Measurements from ENCODE around the gene BRINP2.

BRINP2 gene

GRCh38 chr1:177165069-177165439, 5.7 kb upstream of the BRINP2 start:
- no peak for DNase-seq

- no peak for DNase-seq
Measured at GRCh38 chr1:177171536-177172123, 872 bp downstream of the BRINP2 start.

GRCh38 chr1:177172272-177172671, 1.5 kb downstream of the BRINP2 start:
- DNase-seq, result no peak

- no peak for DNase-seq
Measured at GRCh38 chr1:177172866-177173265, 2.1 kb downstream of the BRINP2 start.

GRCh38 chr1:177173976-177174375, 3.2 kb downstream of the BRINP2 start:
- no peak for DNase-seq

GRCh38 chr1:177174921-177175634, 4.3 kb downstream of the BRINP2 start:
- DNase-seq, result no peak

GRCh38 chr1:177181280-177181630, 10.5 kb downstream of the BRINP2 start:
- no peak for DNase-seq

GRCh38 chr1:177181631-177182291, 11.0 kb downstream of the BRINP2 start:
- peak; percentile 75 for DNase-seq

- DNase-seq, result no peak
Measured at GRCh38 chr1:177183836-177184235, 13.1 kb downstream of the BRINP2 start.

- DNase-seq, result no peak
Measured at GRCh38 chr1:177185209-177185608, 14.5 kb downstream of the BRINP2 start.

GRCh38 chr1:177186639-177187038, 15.9 kb downstream of the BRINP2 start:
- DNase-seq, result no peak

GRCh38 chr1:177190308-177190970, 19.7 kb downstream of the BRINP2 start:
- DNase-seq, result no peak

GRCh38 chr1:177198243-177198642, 27.5 kb downstream of the BRINP2 start:
- no peak for DNase-seq

- DNase-seq, result no peak
Measured at GRCh38 chr1:177200290-177200689, 29.5 kb downstream of the BRINP2 start.

- DNase-seq, result no peak
Measured at GRCh38 chr1:177206831-177207355, 36.1 kb downstream of the BRINP2 start.

- no peak for DNase-seq
Measured at GRCh38 chr1:177208920-177209319, 38.2 kb downstream of the BRINP2 start.

- DNase-seq, result peak; percentile 45
Measured at GRCh38 chr1:177209357-177209756, 38.6 kb downstream of the BRINP2 start.

- no peak for DNase-seq
Measured at GRCh38 chr1:177210071-177210470, 39.3 kb downstream of the BRINP2 start.

GRCh38 chr1:177211231-177211630, 40.5 kb downstream of the BRINP2 start:
- no peak for DNase-seq

- no peak for DNase-seq
Measured at GRCh38 chr1:177216587-177217202, 45.9 kb downstream of the BRINP2 start.

GRCh38 chr1:177219554-177220458, 49.0 kb downstream of the BRINP2 start:
- no peak for DNase-seq

- no peak for DNase-seq
Measured at GRCh38 chr1:177223359-177223758, 52.6 kb downstream of the BRINP2 start.
